GM19438 (cell line): ENCODE data around the gene LYZ.

Source experiments
- ATAC-seq: cut with Tn5 transposase; IDR thresholded peaks from one replicate; pipeline ENCODE4 v1.9.1; 2021; ENCODE audit warnings: low read depth; ENCODE audit not compliant: unreplicated experiment

LYZ gene

GRCh38 chr12:69368171-69368570, 20.0 kb downstream of the LYZ start:
- ATAC-seq, result no peak

DNA sequence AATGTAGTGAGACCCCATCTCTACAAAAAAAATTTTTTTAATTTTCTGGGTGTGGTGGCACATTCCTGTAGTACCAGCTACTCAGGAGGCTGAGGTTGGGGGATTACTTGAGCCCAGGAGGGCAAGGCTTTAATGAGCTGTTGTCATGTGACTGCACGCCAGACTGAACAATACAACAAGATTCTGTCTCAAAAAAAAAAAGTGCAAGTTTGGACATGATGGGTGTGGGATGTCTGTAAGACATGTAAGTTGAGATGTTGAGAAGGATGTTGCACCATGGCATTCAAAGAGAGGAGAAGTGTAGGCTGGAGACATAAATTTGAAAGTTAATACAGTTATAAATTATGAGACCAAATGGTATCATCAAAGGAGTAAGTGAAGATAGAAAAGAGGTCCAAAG, 34.9 kb downstream of the LYZ start:
- no peak for ATAC-seq

- no peak for ATAC-seq
Observed at GRCh38 chr12:69385038-69385437, 36.9 kb downstream of the LYZ start.

DNA sequence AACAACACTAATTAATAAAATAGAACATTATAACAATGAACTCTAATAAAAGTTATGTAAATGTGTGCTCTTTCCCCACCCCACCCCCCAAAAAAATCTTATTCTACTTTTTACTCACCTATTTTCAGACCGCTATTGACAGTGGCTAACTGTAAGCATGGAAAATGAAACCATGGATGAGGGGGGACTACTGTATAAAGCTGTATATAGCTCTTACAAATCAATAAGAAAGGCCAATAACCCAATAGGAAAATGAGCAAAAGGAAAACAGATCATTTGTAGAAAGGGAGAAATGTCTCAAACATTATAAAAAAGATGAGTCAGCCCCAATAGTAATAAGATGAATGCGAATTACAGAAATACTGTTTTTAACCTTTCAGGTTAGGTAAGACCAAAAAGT, 38.7 kb downstream of the LYZ start:
- no peak for ATAC-seq

DNA sequence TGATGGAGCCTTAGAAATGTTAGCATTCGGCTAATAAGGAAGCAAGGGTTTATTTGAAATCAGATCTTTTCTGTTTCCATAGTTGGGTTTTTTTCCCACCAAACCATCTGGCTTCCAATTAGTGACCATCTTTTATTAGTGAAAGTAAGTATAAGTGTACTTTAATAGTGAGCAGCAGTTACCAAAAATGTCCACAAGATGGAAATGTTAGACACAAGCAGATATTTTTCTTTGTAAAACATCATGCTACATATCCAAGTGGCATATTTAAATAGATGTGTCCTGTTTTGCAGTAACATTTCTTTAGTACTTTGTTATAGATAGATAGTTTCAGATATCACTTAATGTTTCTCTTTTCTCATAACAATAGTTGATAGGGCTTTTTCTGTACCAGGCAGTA, 40.2 kb downstream of the LYZ start:
- no peak for ATAC-seq

GRCh38 chr12:69389831-69390230, 41.6 kb downstream of the LYZ start:
- no peak for ATAC-seq

GRCh38 chr12:69392179-69392928, 44.2 kb downstream of the LYZ start:
- ATAC-seq, result no peak

- no peak for ATAC-seq
Observed at GRCh38 chr12:69396041-69396440, 47.9 kb downstream of the LYZ start.

- no peak for ATAC-seq
Observed at GRCh38 chr12:69396963-69397362, 48.8 kb downstream of the LYZ start.

DNA sequence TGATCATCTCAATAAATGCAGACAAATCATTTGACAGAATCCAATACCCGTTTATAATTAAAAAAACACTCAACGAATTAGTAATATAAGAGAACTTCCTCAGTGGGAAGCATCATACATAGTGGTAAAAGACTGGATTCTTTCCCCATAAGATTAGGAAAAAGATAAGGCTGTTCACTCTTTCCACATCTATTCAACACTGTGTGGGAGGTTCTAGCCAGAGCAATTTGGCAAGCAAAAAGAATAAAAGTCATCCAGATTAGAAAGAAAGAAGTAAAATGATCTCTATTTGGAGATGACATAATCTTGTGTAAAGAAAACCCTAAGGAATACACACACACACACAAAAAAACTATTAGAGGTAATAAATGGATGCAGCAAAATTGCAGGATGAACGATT, 49.8 kb downstream of the LYZ start:
- no peak for ATAC-seq

GRCh38 chr12:69401940-69402339, 53.8 kb downstream of the LYZ start:
- ATAC-seq, result no peak
